ENCODE measurements around the gene SETBP1.

- TF ChIP-seq CTCF (IDR thresholded peaks at IDR 0.05; ENCODE audit: control extremely low read depth in 1 of 3, insufficient read depth in 1 of 3, low read depth in 1 of 3, low read length in 3 of 3), result no peak
- no peak for TF ChIP-seq CHD2 (IDR thresholded peaks at IDR 0.05; ENCODE audit: low read length)
Observed at GRCh38 chr18:45102863-45103262, 422.2 kb downstream of the SETBP1 start.

Data from H1 (cell line).